Mesenteric fat pad (tissue), 1 donor: ENCODE measurements around the gene CFAP69. TPM values are rescaled to one million over a fixed set of nuclear protein-coding genes. Genes with fewer than 3 reads are reported as not detected.
"Not testable (repeated sequence)": the region's sequence is repeated elsewhere in the genome, so short reads cannot be mapped to it uniquely, and the experiment has no call there.

ENCODE experiments used
- DNase-seq: peaks from one replicate; pipeline ENCODE4 v3.0.0-alpha.2; 2020; ENCODE audit warnings: low spot score
- total RNA-seq: library from RNA; stranded (reverse); fragmentation: NEBNext Ultra II Directional; extraction: Animal tissue kit (Norgen Biotek cat#: 25700); gene quantifications from one replicate; pipeline ENCODE4 v1.2.1, GENCODE V29; 2021
- donor health status: DM: yes; HTN: yes; CAD: no.

Gene CFAP69
- total RNA-seq, 1 donor from 2014 or later: 10.4 TPM

- DNase-seq: not testable (repeated sequence)
Observed at GRCh38 chr7:90334926-90335325, 90.0 kb downstream of the CFAP69 start.

- no peak for DNase-seq
Observed at GRCh38 chr7:90337106-90337505, 92.1 kb downstream of the CFAP69 start.

- no peak for DNase-seq
Observed at GRCh38 chr7:90345016-90345415, 100.0 kb downstream of the CFAP69 start.

GRCh38 chr7:90345595-90346335 is 100.8 kb downstream of the CFAP69 start:
- DNase-seq: no peak

- DNase-seq: peak; percentile 98
Observed at GRCh38 chr7:90346336-90347125, 101.6 kb downstream of the CFAP69 start, which contains the start of gene GTPBP10. TSS of gene GTPBP10 (plus strand) at chr7:90346716. CDS start at chr7:90346742, 26 bp downstream.

- no peak for DNase-seq
Observed at GRCh38 chr7:90347759-90348158, 102.8 kb downstream of the CFAP69 start.

- no peak for DNase-seq
Observed at GRCh38 chr7:90349305-90349704, 104.3 kb downstream of the CFAP69 start.

- not testable (repeated sequence) for DNase-seq
Observed at GRCh38 chr7:90350032-90350431, 105.1 kb downstream of the CFAP69 start.

- DNase-seq: no peak
Observed at GRCh38 chr7:90351987-90352386, 107.0 kb downstream of the CFAP69 start.

Other genes with a start within 250 kb of the CFAP69 start
- gene STEAP1, start 90.7 kb upstream of the CFAP69 start, total RNA-seq: 70.0 TPM
- gene STEAP2, start 33.4 kb upstream of the CFAP69 start, total RNA-seq: 29.9 TPM
- gene FAM237B, start 76.1 kb downstream of the CFAP69 start, total RNA-seq: not detected
- 16.8 TPM for gene GTPBP10, start 101.5 kb downstream of the CFAP69 start, total RNA-seq
- 20.1 TPM for gene CLDN12, start 158.3 kb downstream of the CFAP69 start, total RNA-seq
- gene PTTG1IP2, start 224.5 kb downstream of the CFAP69 start, total RNA-seq: not detected